Limb (tissue), 2 donors: Measurements from ENCODE around the gene PDHX.

ENCODE experiments used
- DNase-seq, 2 donors: peaks; one replicate each; pipeline ENCODE4 v3.0.0-alpha.2; 2016; ENCODE audit errors: extremely low spot score in 2 of 2

PDHX gene

GRCh38 chr11:34953955-34954354, 37.5 kb downstream of the PDHX start:
- DNase-seq = no peak

- DNase-seq = no peak
Measured at GRCh38 chr11:34957206-34957605, 40.8 kb downstream of the PDHX start.

GRCh38 chr11:34957606-34958005, 41.2 kb downstream of the PDHX start:
- no peak for DNase-seq

- DNase-seq = no peak
Measured at GRCh38 chr11:34959770-34960169, 43.4 kb downstream of the PDHX start.

GRCh38 chr11:34960277-34960676, 43.9 kb downstream of the PDHX start:
- DNase-seq = no peak

- DNase-seq = no peak
Measured at GRCh38 chr11:34962034-34962433, 45.6 kb downstream of the PDHX start.

GRCh38 chr11:34963351-34963750, 46.9 kb downstream of the PDHX start:
- no peak for DNase-seq

GRCh38 chr11:34964610-34965331, 48.4 kb downstream of the PDHX start:
- DNase-seq = no peak

GRCh38 chr11:34968862-34969261, 52.4 kb downstream of the PDHX start:
- no peak for DNase-seq

GRCh38 chr11:34970033-34970432, 53.6 kb downstream of the PDHX start:
- DNase-seq = no peak

GRCh38 chr11:34970480-34970879, 54.1 kb downstream of the PDHX start:
- DNase-seq = no peak

GRCh38 chr11:34971928-34972327, 55.5 kb downstream of the PDHX start:
- no peak for DNase-seq

GRCh38 chr11:34972366-34972765, 55.9 kb downstream of the PDHX start:
- DNase-seq = no peak

GRCh38 chr11:34972892-34973291, 56.5 kb downstream of the PDHX start:
- DNase-seq = no peak

GRCh38 chr11:34975482-34975881, 59.1 kb downstream of the PDHX start:
- no peak for DNase-seq

- DNase-seq = no peak
Measured at GRCh38 chr11:34976496-34977088, 60.2 kb downstream of the PDHX start.

- no peak for DNase-seq
Measured at GRCh38 chr11:34977089-34977912, 60.9 kb downstream of the PDHX start.

- DNase-seq = no peak
Measured at GRCh38 chr11:34978236-34979191, 62.1 kb downstream of the PDHX start.

- no peak for DNase-seq
Measured at GRCh38 chr11:34984514-34984913, 68.1 kb downstream of the PDHX start.

GRCh38 chr11:34986883-34987520, 70.6 kb downstream of the PDHX start:
- no peak for DNase-seq

GRCh38 chr11:34987617-34988016, 71.2 kb downstream of the PDHX start:
- no peak for DNase-seq
